ENCODE data around the gene TMEM43. TPM values are rescaled to one million over a fixed set of nuclear protein-coding genes. Genes with fewer than 3 reads are reported as not detected.

Gene TMEM43
- total and polyA plus RNA-seq, 2 of the 13 experiments (the other 11 are each of a cell fraction or from before 2014, with no cell fraction given): 48.9 to 50.5 TPM

GRCh38 chr3:14144423-14145075 lies 19.7 kb downstream of the TMEM43 start (continued):
- TF ChIP-seq, protein P1, sequence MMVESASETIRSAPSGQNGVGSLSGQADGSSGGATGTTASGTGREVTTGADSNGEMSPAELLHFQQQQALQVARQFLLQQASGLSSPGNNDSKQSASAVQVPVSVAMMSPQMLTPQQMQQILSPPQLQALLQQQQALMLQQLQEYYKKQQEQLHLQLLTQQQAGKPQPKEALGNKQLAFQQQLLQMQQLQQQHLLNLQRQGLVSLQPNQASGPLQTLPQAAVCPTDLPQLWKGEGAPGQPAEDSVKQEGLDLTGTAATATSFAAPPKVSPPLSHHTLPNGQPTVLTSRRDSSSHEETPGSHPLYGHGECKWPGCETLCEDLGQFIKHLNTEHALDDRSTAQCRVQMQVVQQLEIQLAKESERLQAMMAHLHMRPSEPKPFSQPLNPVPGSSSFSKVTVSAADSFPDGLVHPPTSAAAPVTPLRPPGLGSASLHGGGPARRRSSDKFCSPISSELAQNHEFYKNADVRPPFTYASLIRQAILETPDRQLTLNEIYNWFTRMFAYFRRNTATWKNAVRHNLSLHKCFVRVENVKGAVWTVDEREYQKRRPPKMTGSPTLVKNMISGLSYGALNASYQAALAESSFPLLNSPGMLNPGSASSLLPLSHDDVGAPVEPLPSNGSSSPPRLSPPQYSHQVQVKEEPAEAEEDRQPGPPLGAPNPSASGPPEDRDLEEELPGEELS (CRISPR knock-in tag; IDR thresholded peaks at IDR 0.05): no peak
- TF ChIP-seq ZNF101 (CRISPR knock-in tag; IDR thresholded peaks at IDR 0.05; ENCODE audit: borderline replicate concordance, low read depth): no peak
- TF ChIP-seq, protein P2, sequence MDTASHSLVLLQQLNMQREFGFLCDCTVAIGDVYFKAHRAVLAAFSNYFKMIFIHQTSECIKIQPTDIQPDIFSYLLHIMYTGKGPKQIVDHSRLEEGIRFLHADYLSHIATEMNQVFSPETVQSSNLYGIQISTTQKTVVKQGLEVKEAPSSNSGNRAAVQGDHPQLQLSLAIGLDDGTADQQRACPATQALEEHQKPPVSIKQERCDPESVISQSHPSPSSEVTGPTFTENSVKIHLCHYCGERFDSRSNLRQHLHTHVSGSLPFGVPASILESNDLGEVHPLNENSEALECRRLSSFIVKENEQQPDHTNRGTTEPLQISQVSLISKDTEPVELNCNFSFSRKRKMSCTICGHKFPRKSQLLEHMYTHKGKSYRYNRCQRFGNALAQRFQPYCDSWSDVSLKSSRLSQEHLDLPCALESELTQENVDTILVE (CRISPR knock-in tag; IDR thresholded peaks at IDR 0.05): no peak
- TF ChIP-seq KDM1A (CRISPR knock-in tag; IDR thresholded peaks at IDR 0.05): no peak
- TF ChIP-seq SAP130 (CRISPR knock-in tag; IDR thresholded peaks at IDR 0.05; ENCODE audit: low read depth): peak; percentile 73
- no peak for TF ChIP-seq GZF1 (CRISPR knock-in tag; IDR thresholded peaks at IDR 0.05)
- 0 out of 2 replicates have a peak, but pooled peaks have one; percentile 29 for TF ChIP-seq NFKBIZ (CRISPR knock-in tag; IDR thresholded peaks at IDR 0.05)
- peak; percentile 69 for TF ChIP-seq CEBPG (CRISPR knock-in tag; IDR thresholded peaks at IDR 0.05)
- TF ChIP-seq ZNF280B (CRISPR knock-in tag; IDR thresholded peaks at IDR 0.05; ENCODE audit: borderline replicate concordance): no peak
- TF ChIP-seq ZNF747 (CRISPR knock-in tag; IDR thresholded peaks at IDR 0.05; ENCODE audit: borderline replicate concordance): no peak
- TF ChIP-seq, protein P3, sequence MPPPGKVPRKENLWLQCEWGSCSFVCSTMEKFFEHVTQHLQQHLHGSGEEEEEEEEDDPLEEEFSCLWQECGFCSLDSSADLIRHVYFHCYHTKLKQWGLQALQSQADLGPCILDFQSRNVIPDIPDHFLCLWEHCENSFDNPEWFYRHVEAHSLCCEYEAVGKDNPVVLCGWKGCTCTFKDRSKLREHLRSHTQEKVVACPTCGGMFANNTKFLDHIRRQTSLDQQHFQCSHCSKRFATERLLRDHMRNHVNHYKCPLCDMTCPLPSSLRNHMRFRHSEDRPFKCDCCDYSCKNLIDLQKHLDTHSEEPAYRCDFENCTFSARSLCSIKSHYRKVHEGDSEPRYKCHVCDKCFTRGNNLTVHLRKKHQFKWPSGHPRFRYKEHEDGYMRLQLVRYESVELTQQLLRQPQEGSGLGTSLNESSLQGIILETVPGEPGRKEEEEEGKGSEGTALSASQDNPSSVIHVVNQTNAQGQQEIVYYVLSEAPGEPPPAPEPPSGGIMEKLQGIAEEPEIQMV (CRISPR knock-in tag; IDR thresholded peaks at IDR 0.05; ENCODE audit: low read depth): no peak
- TF ChIP-seq, protein P4, sequence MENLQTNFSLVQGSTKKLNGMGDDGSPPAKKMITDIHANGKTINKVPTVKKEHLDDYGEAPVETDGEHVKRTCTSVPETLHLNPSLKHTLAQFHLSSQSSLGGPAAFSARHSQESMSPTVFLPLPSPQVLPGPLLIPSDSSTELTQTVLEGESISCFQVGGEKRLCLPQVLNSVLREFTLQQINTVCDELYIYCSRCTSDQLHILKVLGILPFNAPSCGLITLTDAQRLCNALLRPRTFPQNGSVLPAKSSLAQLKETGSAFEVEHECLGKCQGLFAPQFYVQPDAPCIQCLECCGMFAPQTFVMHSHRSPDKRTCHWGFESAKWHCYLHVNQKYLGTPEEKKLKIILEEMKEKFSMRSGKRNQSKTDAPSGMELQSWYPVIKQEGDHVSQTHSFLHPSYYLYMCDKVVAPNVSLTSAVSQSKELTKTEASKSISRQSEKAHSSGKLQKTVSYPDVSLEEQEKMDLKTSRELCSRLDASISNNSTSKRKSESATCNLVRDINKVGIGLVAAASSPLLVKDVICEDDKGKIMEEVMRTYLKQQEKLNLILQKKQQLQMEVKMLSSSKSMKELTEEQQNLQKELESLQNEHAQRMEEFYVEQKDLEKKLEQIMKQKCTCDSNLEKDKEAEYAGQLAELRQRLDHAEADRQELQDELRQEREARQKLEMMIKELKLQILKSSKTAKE (CRISPR knock-in tag; IDR thresholded peaks at IDR 0.05; ENCODE audit: borderline replicate concordance): no peak
- no peak for TF ChIP-seq FOXM1 (CRISPR knock-in tag; IDR thresholded peaks at IDR 0.05)
- TF ChIP-seq, protein P5, sequence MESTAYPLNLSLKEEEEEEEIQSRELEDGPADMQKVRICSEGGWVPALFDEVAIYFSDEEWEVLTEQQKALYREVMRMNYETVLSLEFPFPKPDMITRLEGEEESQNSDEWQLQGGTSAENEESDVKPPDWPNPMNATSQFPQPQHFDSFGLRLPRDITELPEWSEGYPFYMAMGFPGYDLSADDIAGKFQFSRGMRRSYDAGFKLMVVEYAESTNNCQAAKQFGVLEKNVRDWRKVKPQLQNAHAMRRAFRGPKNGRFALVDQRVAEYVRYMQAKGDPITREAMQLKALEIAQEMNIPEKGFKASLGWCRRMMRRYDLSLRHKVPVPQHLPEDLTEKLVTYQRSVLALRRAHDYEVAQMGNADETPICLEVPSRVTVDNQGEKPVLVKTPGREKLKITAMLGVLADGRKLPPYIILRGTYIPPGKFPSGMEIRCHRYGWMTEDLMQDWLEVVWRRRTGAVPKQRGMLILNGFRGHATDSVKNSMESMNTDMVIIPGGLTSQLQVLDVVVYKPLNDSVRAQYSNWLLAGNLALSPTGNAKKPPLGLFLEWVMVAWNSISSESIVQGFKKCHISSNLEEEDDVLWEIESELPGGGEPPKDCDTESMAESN (CRISPR knock-in tag; conservative IDR thresholded peaks at IDR 0.05): no peak
- TF ChIP-seq ZNF772 (CRISPR knock-in tag; IDR thresholded peaks at IDR 0.05): no peak
- TF ChIP-seq FOSL1 (CRISPR knock-in tag; IDR thresholded peaks at IDR 0.05; ENCODE audit: borderline replicate concordance): peak; percentile 77; the same call in 1 of the 2 replicates
- no peak for TF ChIP-seq ZNF619 (CRISPR knock-in tag; IDR thresholded peaks at IDR 0.05)
